IPS-15b (cell line): ENCODE results near the gene GZMH.
"Not testable (repeated sequence)": the region's sequence is repeated elsewhere in the genome, so short reads cannot be mapped to it uniquely, and the experiment has no call there.

Experiments used
- H3K27me3 ChIP-seq: one replicate; pipeline ENCODE4 v1.6.1; 2013; ENCODE audit warnings: low read length; ENCODE audit not compliant: control insufficient read depth, insufficient read depth
- H3K36me3 ChIP-seq: one replicate; pipeline ENCODE4 v1.6.1; 2013; ENCODE audit warnings: low read length; ENCODE audit not compliant: control insufficient read depth, insufficient read depth
- H3K4me1 ChIP-seq: one replicate; pipeline ENCODE4 v1.6.1; 2013; ENCODE audit warnings: mild to moderate bottlenecking, low read length; ENCODE audit not compliant: control insufficient read depth, insufficient read depth
- H3K4me3 ChIP-seq: one replicate; pipeline ENCODE4 v1.5.1; 2013; ENCODE audit warnings: low read depth, low read length
- H3K9ac ChIP-seq: one replicate; pipeline ENCODE4 v1.6.1; 2013; ENCODE audit warnings: low read depth, mild to moderate bottlenecking, low read length
- H3K9me3 ChIP-seq: one replicate; pipeline ENCODE4 v1.6.1; 2013; ENCODE audit warnings: mild to moderate bottlenecking, low read length; ENCODE audit not compliant: control insufficient read depth, insufficient read depth

The GZMH gene, protein sequence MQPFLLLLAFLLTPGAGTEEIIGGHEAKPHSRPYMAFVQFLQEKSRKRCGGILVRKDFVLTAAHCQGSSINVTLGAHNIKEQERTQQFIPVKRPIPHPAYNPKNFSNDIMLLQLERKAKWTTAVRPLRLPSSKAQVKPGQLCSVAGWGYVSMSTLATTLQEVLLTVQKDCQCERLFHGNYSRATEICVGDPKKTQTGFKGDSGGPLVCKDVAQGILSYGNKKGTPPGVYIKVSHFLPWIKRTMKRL

DNA sequence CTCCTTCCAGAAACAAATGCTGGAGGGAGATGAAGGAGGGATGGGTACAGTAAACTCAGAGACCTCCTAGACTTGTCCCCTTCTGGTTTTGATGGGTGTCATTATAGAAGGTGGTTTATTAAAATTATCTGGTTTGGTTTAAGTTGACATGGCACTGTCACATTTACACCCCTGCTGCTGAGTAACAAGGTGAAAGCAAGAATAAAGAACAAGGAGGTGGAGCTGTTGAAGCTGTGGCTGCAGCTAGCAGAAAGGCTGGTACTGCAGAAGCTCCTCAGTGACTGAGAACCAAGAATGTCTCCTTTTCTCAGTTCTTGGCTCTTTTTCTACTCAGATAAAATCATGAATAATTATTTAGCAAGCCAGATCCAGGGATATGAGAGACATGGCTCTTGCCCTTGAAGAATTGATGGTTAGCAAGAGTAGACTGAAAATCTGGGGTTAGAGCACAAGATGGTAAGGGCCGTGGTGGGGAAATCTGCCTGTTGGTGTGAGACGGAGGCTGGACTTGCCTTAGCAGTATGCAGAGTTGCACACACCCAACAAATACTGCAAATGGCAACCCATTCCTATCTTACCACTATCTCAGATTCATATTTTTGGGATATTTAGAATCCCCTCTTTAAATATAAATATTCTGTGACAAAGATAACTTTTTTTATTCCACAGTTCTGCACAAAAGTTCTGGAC, at the start of gene GZMH:
GZMH (minus strand) TSS at position 31 of the 690 bp plus-strand sequence. CDS start 72 bp downstream, outside the sequence.
- no peaks in the 10 kb centered on the region for H3K9me3 ChIP-seq
- H3K9ac ChIP-seq: no peak within 1 kb of the TSS
- no peaks in the 10 kb centered on the region for H3K27me3 ChIP-seq
- no peaks in the 10 kb centered on the region for H3K4me1 ChIP-seq
- H3K36me3 ChIP-seq: no peaks in the 10 kb centered on the region
- no peak within 1 kb of the TSS for H3K4me3 ChIP-seq

DNA sequence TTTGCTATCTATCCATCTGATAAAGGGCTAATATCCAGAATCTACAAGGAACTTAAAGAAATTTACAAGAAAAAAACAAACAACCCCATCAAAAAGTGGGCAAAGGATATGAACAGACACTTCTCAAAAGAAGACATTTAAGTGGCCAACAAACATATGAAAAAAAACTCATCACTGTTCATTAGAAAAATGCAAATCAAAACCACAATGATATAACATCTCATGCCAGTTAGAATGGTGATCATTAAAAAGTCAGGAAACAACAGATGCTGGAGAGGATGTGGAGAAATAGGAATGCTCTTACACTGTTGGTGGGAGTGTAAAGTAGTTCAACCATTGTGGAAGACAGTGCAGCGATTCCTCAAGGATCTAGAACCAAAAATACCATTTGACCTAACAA, 38.9 kb upstream of the GZMH start:
- not testable (repeated sequence) for H3K9ac ChIP-seq, H3K36me3 ChIP-seq, H3K4me1 ChIP-seq, H3K27me3 ChIP-seq, H3K9me3 ChIP-seq, H3K4me3 ChIP-seq

DNA sequence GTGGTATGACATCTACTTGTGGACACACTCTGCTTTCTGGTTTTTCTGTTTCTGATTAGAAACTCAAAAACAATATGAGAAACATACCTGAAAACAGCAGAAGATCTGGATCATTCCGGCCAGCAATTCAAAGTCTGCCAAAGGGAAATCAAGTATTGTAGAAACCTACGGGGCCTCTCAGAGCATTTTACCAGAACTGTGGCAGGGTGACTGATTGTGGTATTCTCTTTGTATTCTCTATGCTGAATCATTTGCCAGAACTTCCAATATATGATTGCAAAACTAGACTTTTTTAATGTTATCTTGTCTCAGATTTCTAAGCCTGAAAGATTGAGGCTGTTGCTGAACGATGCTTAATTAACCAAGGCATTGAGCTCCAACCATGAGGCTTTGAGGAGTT, 30.4 kb upstream of the GZMH start:
- Histone ChIP-seq H3K36me3 (no peaks in the 10 kb centered on the region), H3K4me3 (no peak overlapping the region), H3K9me3 (no peaks in the 10 kb centered on the region), H3K9ac (no peak overlapping the region), H3K27me3 (no peaks in the 10 kb centered on the region), H3K4me1 (no peaks in the 10 kb centered on the region)

DNA sequence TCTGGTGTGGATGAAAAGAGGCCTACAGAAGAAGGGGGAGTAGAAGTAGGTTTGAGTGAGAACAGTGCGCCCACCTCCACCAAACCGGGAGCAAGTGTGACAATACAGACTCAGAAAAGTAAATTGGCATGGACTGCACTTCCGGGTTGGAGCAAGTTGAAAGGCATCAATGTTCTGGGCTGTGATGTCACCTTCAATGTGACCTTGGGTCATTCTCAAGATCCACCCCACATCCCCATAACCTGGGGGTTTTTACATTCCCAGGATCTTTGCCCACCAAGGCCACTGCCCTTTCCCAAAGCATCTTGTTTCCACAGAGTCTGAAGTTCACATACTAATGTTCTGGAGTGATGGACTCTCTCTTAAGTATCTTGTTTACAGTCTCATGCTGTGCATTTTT, 29.8 kb upstream of the GZMH start:
- H3K4me1 ChIP-seq: no peaks in the 10 kb centered on the region
- H3K9me3 ChIP-seq: no peaks in the 10 kb centered on the region
- no peaks in the 10 kb centered on the region for H3K36me3 ChIP-seq
- no peak overlapping the region for H3K4me3 ChIP-seq
- H3K27me3 ChIP-seq: no peaks in the 10 kb centered on the region
- H3K9ac ChIP-seq: no peak overlapping the region

DNA sequence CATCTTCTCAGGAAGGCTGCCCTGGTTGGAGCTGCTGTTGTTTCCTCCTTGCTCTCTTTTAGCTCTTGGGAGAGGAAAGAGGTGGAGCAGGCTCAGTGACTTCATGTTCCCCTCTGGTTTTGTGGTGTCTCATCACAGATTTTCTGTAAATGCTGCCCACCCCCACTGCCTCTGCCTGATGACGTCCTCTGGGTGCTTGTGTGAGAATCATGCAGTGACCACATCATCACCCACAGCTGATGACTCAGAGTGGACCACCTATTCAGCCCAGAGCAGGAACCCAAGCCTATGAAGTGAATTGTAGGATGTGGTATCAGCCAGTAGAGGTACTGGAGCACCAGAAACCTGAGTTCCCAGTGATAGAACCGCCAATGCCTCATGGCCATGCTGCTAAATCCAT, 24.7 kb upstream of the GZMH start, which contains the start of gene GZMB:
GZMB (minus strand) TSS at position 33 of the 400 bp plus-strand sequence; CDS start at position 3, 30 bp downstream.
- H3K36me3 ChIP-seq: no peaks in the 10 kb centered on the region
- H3K9ac ChIP-seq: no peak within 1 kb of the TSS
- H3K9me3 ChIP-seq: no peaks in the 10 kb centered on the region
- no peaks in the 10 kb centered on the region for H3K4me1 ChIP-seq
- no peaks in the 10 kb centered on the region for H3K27me3 ChIP-seq
- H3K4me3 ChIP-seq: no peak within 1 kb of the TSS

DNA sequence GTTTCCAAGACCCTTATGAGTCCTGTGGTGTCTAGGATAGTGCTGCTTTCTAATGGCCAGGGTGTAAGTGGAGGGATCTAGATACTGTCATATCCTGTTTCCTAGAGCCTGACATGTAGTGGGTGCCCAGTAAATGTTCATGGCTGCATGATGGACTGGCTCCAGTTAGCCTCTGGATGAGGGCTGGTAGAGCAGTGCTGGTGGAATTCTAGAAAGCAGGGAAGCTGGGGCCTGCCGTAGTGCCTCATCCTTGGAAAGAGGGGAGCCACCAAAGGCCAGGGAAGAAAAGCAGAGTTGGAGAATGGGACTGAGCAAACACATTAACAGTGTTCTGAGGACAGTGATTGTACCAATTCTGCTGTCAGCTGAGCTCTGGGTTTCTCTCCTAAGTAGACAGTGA, 23.9 kb upstream of the GZMH start:
- no peaks in the 10 kb centered on the region for H3K4me1 ChIP-seq
- H3K27me3 ChIP-seq: no peaks in the 10 kb centered on the region
- no peak overlapping the region for H3K4me3 ChIP-seq
- no peaks in the 10 kb centered on the region for H3K36me3 ChIP-seq
- H3K9ac ChIP-seq: no peak overlapping the region
- H3K9me3 ChIP-seq: no peaks in the 10 kb centered on the region

DNA sequence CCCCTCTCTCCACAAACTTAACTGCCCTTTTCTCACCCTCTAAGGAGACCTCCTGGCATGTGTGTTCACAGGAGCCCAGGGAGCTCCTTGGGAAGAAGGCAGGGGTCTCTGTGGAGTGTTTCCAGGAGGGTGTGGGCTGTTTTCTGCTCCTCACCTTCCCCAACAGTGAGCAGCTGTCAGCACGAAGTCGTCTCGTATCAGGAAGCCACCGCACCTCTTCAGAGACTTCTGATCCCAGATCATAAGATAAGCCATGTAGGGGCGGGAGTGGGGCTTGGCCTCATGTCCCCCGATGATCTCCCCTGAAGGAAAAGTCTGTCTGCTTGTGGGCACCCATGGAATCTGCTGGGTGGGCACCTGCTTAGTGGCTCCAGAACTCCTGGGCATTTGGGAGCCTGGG, 23.3 kb upstream of the GZMH start:
- no peaks in the 10 kb centered on the region for H3K4me1 ChIP-seq
- no peaks in the 10 kb centered on the region for H3K27me3 ChIP-seq
- no peaks in the 10 kb centered on the region for H3K36me3 ChIP-seq
- H3K9ac ChIP-seq: no peak overlapping the region
- H3K4me3 ChIP-seq: no peak overlapping the region
- H3K9me3 ChIP-seq: no peaks in the 10 kb centered on the region

DNA sequence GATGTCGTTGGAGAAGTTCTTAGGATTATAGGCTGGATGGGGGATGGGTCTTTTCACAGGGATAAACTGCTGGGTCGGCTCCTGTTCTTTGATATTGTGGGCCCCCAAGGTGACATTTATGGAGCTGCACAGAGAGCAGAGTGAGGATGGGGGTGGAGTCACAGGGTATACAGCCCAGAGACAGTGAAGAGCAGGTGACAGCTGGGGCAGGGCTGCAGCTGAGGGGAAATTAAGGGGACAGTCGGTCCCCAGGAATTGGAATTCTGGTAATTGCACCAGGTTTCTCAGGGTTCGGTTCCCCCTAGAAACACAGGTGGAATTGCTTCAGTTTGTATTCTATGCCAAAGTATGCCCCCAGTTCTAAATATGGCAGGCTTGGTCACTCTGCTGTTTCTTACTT, 22.9 kb upstream of the GZMH start:
- no peaks in the 10 kb centered on the region for H3K4me1 ChIP-seq
- no peaks in the 10 kb centered on the region for H3K36me3 ChIP-seq
- H3K9ac ChIP-seq: no peak overlapping the region

DNA sequence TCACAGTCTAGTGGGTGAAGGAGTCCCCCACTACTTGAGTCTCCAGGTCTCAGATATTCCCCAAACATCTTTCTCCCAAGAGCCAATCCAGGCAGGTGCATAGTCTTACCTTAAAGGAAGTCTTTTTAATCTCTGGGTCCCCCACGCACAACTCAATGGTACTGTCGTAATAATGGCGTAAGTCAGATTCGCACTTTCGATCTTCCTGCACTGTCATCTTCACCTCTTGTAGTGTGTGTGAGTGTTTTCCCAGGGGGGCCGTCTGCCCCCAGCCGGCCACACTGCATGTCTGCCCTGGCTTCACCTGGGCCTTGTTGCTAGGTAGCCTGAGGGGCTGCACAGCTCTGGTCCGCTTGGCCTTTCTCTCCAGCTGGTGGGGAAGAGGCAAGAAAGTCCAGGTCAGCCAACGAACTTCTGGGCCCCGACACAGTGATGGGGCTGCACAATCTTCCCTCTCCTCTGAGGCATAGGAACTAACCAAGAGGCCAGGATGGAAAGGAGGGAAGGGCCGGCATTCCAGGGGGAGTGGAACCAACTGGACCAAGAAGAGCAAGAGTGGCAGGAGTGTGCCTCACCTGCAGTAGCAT, 22.4 kb upstream of the GZMH start:
- Histone ChIP-seq H3K4me3 (no peak overlapping the region), H3K36me3 (no peaks in the 10 kb centered on the region), H3K27me3 (no peaks in the 10 kb centered on the region), H3K4me1 (no peaks in the 10 kb centered on the region), H3K9ac (no peak overlapping the region), H3K9me3 (no peaks in the 10 kb centered on the region)

More for the DNA sequence above, 22.9 kb upstream of the GZMH start:
- Histone ChIP-seq H3K9me3 (no peaks in the 10 kb centered on the region), H3K4me3 (no peak overlapping the region), H3K27me3 (no peaks in the 10 kb centered on the region)

DNA sequence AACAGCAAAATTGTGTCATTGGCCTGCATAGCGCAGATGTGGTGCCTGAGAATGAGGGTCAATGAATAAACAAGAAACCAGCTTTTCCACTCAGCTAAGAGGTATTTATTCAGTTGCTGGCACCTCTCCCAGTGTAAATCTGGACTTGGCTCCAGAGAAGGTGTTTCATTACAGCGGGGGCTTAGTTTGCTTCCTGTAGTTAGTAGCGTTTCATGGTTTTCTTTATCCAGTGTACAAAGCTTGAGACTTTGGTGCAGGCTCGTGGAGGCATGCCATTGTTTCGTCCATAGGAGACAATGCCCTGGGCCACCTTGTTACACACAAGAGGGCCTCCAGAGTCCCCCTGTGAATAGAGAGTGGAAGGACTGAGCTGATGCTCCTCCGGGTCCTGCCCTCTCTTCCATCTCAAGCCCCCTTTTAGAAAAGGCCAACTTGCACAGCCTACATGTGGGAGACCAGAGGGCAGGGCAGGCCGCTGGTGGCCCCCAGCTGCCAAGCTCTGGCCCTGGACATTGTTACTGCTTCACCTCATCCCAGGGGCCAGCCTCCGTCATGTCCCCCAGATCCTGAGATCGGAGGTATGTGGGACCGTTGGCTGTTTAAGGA, 21.5 kb upstream of the GZMH start:
- Histone ChIP-seq H3K4me1 (no peaks in the 10 kb centered on the region), H3K4me3 (no peak overlapping the region), H3K36me3 (no peaks in the 10 kb centered on the region)

DNA sequence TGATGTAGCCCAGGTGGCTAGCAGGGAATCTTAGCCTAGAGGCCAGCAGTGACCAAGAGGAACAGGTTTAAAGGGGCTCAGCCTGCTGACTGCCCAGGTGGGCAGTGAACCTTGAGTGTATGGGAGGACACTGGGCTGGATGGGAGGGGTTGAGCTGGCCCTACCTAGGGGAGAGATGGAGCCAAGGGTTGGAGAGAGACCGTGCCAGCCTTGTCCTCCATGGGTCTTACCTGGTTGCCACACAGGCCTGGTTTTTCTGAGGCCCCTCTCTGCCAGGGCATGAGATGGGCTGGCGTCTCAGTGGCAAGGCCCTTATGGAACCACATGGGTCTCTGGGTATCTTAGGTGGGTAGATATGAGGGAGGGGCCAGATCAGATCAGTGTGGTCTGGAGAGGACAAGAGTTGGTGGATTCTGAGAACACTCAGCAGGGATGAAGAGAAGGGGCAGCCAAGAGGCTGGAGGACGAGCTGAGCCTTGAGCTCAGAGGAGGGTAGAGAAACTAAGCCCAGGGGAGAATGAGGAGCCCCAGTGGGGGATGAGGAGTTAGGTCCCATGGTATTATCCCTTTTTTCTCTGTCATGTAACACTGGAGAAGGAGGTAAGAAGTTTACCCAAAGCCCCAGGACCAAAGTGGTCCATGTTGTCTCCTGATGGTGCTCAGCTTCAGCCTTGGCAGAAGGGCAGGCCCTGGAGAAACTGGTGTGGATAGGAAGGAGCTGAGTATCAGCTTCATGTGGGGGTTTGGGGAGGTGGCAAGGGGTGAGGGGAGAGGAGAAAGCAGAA, 20.8 kb upstream of the GZMH start:
- no peak overlapping the region for H3K9ac ChIP-seq
- no peak overlapping the region for H3K4me3 ChIP-seq
- no peaks in the 10 kb centered on the region for H3K27me3 ChIP-seq
- no peaks in the 10 kb centered on the region for H3K4me1 ChIP-seq
- H3K36me3 ChIP-seq: no peaks in the 10 kb centered on the region
- no peaks in the 10 kb centered on the region for H3K9me3 ChIP-seq

More for the DNA sequence above, 21.5 kb upstream of the GZMH start:
- no peaks in the 10 kb centered on the region for H3K9me3 ChIP-seq
- no peak overlapping the region for H3K9ac ChIP-seq
- H3K27me3 ChIP-seq: no peaks in the 10 kb centered on the region
